C4-2B (cell line): ENCODE results near the gene UBE2QL1.

Source experiments
- H3K27ac ChIP-seq: fragments of 450-650 bp; 2 replicates; pipeline ENCODE4 v1.5.1; 2017
- CTCF ChIP-seq: fragments of 450-650 bp; conservative IDR thresholded peaks from 2 replicates; pipeline ENCODE4 v1.5.1; 2017; ENCODE audit warnings: mild to moderate bottlenecking
- ZFX ChIP-seq: fragments of 450-650 bp; IDR thresholded peaks from 2 replicates; pipeline ENCODE4 v1.6.1; 2017

The UBE2QL1 gene

DNA sequence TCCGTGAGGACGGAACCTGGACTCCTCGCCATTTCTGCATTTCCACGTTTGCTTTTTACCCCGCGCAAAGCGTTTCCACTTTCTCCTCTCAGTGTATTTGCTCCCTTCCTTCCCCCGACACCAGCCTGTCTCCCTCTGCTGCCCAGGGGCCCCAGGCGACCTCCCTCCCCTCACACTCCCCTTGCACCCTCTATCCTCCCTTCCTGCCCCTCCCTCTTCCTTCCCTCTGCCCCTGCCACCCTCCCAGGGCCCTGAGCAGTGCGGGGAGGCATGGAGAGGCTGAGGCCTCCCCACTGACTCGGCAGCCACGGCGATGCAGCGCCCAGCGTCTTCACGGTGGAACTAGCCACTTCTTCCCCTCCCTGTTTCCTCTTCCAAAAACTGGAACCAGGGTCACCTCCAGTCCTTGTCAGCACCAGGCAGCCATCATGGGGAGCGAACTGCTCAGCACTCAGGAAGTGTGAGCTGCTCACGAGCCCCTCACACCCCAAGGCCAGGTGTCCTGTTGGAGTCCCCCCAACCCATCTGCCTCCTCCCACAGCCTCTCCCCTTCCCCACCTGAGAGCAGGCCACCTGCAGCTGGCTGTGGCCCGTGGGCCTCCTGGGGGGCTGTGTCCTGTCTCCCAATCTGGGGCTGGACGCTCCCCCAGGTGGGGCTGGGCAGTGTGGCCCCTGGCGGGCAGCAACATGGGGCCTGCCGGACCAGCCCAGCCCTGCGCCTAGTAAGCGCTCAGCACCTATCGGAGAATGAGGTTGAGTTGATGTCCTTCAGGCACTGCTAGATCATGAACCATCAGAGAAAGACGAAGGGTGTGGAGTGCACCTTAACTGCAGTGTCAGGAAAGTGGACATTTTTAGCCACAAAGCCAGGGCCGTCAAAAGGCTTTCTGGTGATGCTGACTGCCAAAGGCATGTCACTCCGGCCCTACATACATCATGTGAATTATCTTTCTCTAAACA lies 17.5 kb downstream of the UBE2QL1 start:
- TF ChIP-seq CTCF: no peak
- TF ChIP-seq ZFX: no peak
- no peak overlapping the region for H3K27ac ChIP-seq

DNA sequence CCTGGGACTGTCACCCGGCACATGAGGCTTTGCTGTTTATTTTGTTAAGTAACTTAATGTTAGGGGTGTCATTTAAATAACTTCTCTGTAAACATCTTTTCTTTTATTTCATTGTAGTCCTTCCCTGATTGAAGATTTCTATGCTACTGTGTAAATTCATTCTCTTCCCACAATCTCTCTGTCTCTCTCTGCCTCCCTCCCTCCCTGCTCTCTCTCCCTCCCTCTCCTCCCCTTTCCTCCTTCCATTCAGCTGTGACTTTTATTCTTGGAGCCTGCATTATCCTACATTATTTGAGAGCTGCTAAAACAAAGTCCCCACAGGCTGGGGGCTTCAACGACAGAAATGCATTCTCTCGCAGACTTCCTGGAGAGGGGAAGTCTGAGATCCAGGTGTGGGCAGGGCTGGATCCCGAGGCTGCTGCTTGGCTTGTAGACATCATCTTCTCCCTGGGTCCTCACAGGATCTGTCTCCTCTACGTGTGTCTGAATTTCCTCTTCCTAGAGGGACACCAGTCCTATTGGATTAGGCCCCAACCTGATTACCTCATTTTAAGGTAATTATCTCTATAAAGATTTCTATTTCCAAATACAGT lies 18.4 kb downstream of the UBE2QL1 start:
- no peak overlapping the region for H3K27ac ChIP-seq
- TF ChIP-seq ZFX (no peak), CTCF (no peak)

- H3K27ac ChIP-seq: no peak overlapping the region
- no peak for TF ChIP-seq CTCF
- no peak for TF ChIP-seq ZFX
Measured at GRCh38 chr5:6467591-6467990, 18.9 kb downstream of the UBE2QL1 start.

DNA sequence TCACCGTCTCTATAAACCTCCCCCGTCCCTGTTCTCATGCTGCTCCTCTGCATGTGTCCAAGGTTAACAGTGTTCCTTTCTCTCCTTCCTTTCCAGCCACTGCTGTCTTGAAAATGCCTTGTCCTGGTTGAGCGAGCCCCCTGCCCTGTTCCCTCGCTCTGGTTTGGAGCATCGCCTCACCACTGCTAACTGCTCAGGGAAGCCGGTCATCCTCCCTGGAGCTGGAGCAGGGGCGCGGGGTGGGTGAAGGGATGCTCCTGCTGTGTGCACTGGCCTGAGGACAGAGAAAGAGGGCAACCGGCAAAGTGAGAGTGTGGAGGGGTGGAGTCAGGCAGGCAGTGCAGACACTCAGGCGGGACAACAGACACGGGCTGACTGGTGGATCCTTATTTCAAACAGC lies 19.4 kb downstream of the UBE2QL1 start:
- TF ChIP-seq CTCF (no peak), ZFX (no peak)

DNA sequence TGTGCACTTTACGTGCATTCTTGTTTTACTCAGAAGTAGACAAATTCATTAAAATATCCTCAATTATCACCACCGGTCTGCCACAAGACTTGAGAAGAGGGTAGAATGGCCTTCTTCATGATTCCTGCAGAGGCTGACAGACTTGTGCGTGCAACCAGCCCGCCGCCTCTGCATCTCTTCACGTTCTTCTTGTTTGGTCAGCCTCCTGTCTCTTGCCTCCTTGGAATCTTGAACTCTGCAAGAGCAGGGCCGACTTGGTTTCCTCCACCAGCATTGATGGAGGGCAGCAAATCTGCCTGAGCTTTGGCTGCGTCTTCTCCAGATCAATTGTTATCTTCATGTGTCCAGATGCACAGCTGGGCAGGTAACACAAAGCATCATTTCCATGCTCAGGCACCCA lies 20.2 kb downstream of the UBE2QL1 start:
- TF ChIP-seq CTCF (no peak), ZFX (no peak)
- H3K27ac ChIP-seq: no peak overlapping the region

More for the DNA sequence above, 19.4 kb downstream of the UBE2QL1 start:
- no peak overlapping the region for H3K27ac ChIP-seq

DNA sequence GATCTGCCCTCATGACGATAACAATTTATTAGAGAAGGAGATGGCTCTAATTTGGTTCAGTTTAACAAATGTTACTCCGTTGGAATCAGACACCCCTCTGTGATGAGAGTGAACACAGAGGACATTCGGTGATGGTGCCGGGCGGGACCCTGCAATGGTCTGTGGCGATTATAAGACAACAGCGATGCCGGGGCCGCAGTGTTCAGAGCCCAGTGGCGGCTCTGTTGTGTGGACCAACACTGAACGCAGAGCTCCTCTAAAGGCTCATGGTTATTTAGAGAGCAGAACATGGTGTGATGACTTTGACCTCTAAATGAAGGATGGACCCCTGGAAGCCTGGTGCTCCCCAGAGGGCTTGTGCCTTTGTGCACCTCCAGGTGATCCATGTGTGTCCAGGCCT lies 21.2 kb downstream of the UBE2QL1 start:
- TF ChIP-seq CTCF (no peak), ZFX (no peak)
- no peak overlapping the region for H3K27ac ChIP-seq

DNA sequence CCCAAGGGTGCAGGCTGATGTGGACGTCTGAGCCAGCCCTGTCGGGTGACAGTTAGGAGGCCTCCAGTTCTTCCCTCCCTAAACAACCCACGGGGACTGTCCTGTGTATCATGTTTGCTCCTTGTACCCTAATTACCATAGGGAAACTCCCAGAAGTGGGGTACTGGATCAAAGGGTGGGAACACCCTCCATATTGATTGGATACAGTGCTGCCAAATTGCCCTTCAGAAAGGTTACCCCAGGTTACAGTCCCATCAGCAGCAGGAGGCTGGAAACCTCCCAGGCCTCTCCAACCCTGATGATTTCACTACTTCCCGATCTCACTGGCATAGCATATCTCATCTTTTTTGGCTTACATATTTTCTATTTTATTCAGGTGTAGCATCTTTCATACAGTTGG lies 22.0 kb downstream of the UBE2QL1 start:
- H3K27ac ChIP-seq: no peak overlapping the region
- no peak for TF ChIP-seq CTCF
